Kasumi-1 (cell line): Measurements from ENCODE around the gene NCKAP5L.
A peak's percentile ranks its signal among the peaks of the same experiment; 100 is the strongest.
"Not testable (repeated sequence)": the region's sequence is repeated elsewhere in the genome, so short reads cannot be mapped to it uniquely, and the experiment has no call there.

ENCODE experiments used
- DNase-seq, 2 experiments: peaks; one replicate each; lab custom pipeline; 2025; lab: John Stamatoyannopoulos, UW

Gene NCKAP5L

GRCh38 chr12:49798248-49798647, 30.0 kb downstream of the NCKAP5L start:
- no peak for DNase-seq

GRCh38 chr12:49797449-49797776, 30.8 kb downstream of the NCKAP5L start:
- DNase-seq: no peak

GRCh38 chr12:49796606-49797448, 31.4 kb downstream of the NCKAP5L start:
- DNase-seq: no peak

GRCh38 chr12:49796155-49796554, 32.1 kb downstream of the NCKAP5L start:
- DNase-seq: no peak

- DNase-seq: no peak
Measured at GRCh38 chr12:49795654-49796105, 32.5 kb downstream of the NCKAP5L start.

GRCh38 chr12:49794811-49795653, 33.2 kb downstream of the NCKAP5L start:
- no peak for DNase-seq

GRCh38 chr12:49794021-49794420, 34.2 kb downstream of the NCKAP5L start:
- no peak for DNase-seq

- DNase-seq: no peak
Measured at GRCh38 chr12:49793620-49794019, 34.6 kb downstream of the NCKAP5L start.

- no peak for DNase-seq
Measured at GRCh38 chr12:49792976-49793580, 35.1 kb downstream of the NCKAP5L start.

GRCh38 chr12:49792181-49792970, 35.8 kb downstream of the NCKAP5L start:
- DNase-seq: no peak

- DNase-seq: no peak
Measured at GRCh38 chr12:49791700-49792099, 36.5 kb downstream of the NCKAP5L start.

- DNase-seq: no peak
Measured at GRCh38 chr12:49790741-49791555, 37.3 kb downstream of the NCKAP5L start.

- DNase-seq: no peak
Measured at GRCh38 chr12:49789992-49790391, 38.2 kb downstream of the NCKAP5L start.

GRCh38 chr12:49787672-49788071, 40.5 kb downstream of the NCKAP5L start:
- DNase-seq: no peak

GRCh38 chr12:49784756-49785409, 43.3 kb downstream of the NCKAP5L start:
- DNase-seq: no peak

GRCh38 chr12:49783917-49784676, 44.1 kb downstream of the NCKAP5L start:
- peak; percentile 18 to 34 for DNase-seq

- not testable (repeated sequence) for DNase-seq
Measured at GRCh38 chr12:49780914-49781313, 47.3 kb downstream of the NCKAP5L start.

- DNase-seq: no peak
Measured at GRCh38 chr12:49779581-49779980, 48.6 kb downstream of the NCKAP5L start.
